ENCODE results near the gene SIPA1L3. TPM values are rescaled to one million over a fixed set of nuclear protein-coding genes. Genes with fewer than 3 reads are reported as not detected.
A peak's percentile ranks its signal among the peaks of the same experiment; 100 is the strongest.

Gene SIPA1L3
- total and polyA plus RNA-seq, 12 donors, result 2.2 to 24.1 (median 11.8) TPM

GRCh38 chr19:37902668-37903067 is 4.3 kb upstream of the SIPA1L3 start:
- Histone ChIP-seq H3K4me3 (no peak overlapping the region), H3K9me3 (replicated peaks in 1 of 3) (no peaks in the 10 kb centered on the region), H3K4me1 (replicated peaks in 1 of 2) (peaks cover 1 to 10% of the 10 kb centered on the region in 2 donors), H3K36me3 (replicated peaks in 1 of 2) (no peaks in the 10 kb centered on the region), H3K27ac (no peak overlapping the region), H3K27me3 (no peaks in the 10 kb centered on the region)
- TF ChIP-seq POLR2A (IDR thresholded peaks at IDR 0.05) (no peak), CTCF (IDR thresholded peaks at IDR 0.05) (peak; percentile 64 to 82 (median 70))
- intact Hi-C loops (cut with DNase I), result loop anchor here (5.0 to 10.0 kb wide), 4 partner anchors 192 to 422 kb away; partner anchors contain the start of gene DPF1 (in 1 of the 2)
- peak; percentile 66 to 88 (median 83) for DNase-seq
- 0 to 1% (median 0%) methylated on average over 4 of the region's 4 CpGs for WGBS, 4 donors

DNA sequence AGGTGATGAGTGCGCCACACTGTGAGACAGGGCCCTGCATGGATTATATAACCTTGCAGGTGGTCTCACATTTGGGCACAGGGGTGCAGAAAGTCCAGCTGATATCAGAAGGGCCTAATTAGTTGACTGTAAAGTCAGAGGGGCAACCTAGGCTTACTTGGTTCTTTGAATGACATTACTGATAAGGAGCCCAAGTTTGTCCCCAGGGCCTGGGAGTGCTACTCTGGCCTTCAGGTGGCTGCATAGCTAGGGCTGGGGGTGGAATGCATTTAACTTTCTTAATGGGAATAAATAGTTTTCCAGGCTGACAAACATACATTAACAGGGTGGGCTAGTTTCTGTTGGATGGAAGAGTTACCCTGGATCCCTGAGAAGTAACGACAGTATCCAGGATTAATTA is 3.9 kb upstream of the SIPA1L3 start:
- no peaks in the 10 kb centered on the region for H3K36me3 ChIP-seq (replicated peaks in 1 of 2)
- intact Hi-C loops (cut with DNase I), result loop anchor here (5.0 to 10.0 kb wide), 4 partner anchors 192 to 422 kb away; partner anchors contain the start of gene DPF1 (in 1 of the 2)
- no peaks in the 10 kb centered on the region for H3K9me3 ChIP-seq (replicated peaks in 1 of 3)
- no peak for TF ChIP-seq POLR2A (IDR thresholded peaks at IDR 0.05)
- no peak for TF ChIP-seq CTCF (IDR thresholded peaks at IDR 0.05)
- no peak for DNase-seq
- H3K4me3 ChIP-seq, result no peak overlapping the region
- 91 to 96% (median 94%) methylated on average over 2 of the region's 2 CpGs for WGBS, 4 donors
- no peaks in the 10 kb centered on the region for H3K27me3 ChIP-seq
- no peak overlapping the region for H3K27ac ChIP-seq
- peaks cover 5 to 11% of the 10 kb centered on the region in 2 donors for H3K4me1 ChIP-seq (replicated peaks in 1 of 2)

DNA sequence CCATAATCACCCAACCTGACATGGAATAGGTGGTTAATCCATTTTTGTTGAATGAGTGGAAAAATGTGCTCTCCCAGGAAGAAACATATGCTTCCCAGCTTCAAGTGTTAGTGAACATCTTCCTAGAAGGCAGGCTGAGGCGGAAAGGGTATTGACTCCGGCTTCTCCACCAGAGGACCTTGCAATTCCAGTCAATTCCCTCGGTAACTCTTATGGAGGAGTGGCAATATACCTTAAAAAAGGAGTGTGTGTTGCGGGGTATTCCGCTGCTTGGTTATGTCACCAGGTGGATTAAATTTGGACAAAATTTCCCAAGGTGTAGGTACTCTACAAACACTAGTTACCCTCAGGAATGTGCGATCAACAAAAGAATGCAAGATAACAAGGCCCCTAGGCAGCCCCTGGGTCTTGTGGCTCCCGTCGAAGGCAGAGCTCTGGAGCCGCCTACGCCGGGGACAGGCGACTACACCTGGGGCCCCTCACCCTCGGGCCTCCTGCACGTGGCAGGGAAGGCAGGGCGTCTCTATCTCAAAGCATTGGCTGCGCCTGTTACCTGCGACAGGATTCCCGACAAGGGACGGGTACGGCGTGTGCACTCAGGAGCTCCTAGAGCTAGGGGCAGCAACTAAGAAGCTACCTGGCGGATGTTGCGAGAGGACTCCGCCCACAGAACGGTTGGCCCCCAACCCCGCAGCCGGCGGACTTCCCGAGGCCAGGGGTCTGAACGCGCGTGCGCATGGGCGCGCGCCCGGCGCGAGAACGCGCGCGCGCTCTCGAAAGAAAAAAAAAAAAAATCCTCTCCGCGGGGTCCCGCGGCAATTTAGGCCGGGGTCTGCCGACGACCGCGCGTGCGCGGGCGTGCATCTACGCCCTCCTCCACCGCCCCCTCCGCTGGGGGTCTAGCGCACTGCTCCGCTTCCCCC is 801 bp upstream of the SIPA1L3 start, which contains the start of gene WDR87:
WDR87 (minus strand) TSS at position 649 of the 923 bp plus-strand sequence. CDS start 8,355 bp downstream, outside the sequence.
- peak within 1 kb of the TSS in 3 of 5 donors; percentile 22 to 74 (median 66) for H3K27ac ChIP-seq
- 8 to 18% (median 13%) methylated on average over 23 to 63 of the region's 63 CpGs for WGBS, 4 donors
- intact Hi-C loops (cut with DNase I), result loop anchor here (10.0 kb wide), 3 partner anchors 189 to 419 kb away; partner anchors contain the start of gene DPF1 (in 1 of the 2)

More for the DNA sequence above, 801 bp upstream of the SIPA1L3 start, which contains the start of gene WDR87:
- Histone ChIP-seq H3K36me3 (replicated peaks in 1 of 2) (no peaks in the 10 kb centered on the region), H3K9me3 (replicated peaks in 1 of 3) (no peaks in the 10 kb centered on the region), H3K4me3 (peak within 1 kb of the TSS; percentile 5 to 89 (median 69)), H3K27me3 (no peaks in the 10 kb centered on the region), H3K4me1 (replicated peaks in 1 of 2) (peaks cover 6 to 8% of the 10 kb centered on the region in 2 donors)
- TF ChIP-seq CTCF (IDR thresholded peaks at IDR 0.05) (no peak), POLR2A (IDR thresholded peaks at IDR 0.05) (no peak)
- peak in 3 of 7 donors; percentile 14 to 39 (median 36) for DNase-seq

All from adrenal gland (tissue), 12 donors.